GM12865 (cell line): ENCODE measurements around the gene PLAAT3.

Experiments
- DNase-seq: peaks from one replicate; pipeline ENCODE4 v3.0.0; 2010; ENCODE audit warnings: low read depth
- H3K4me3 ChIP-seq: 2 replicates; pipeline ENCODE4 v1.5.1; 2011; ENCODE audit warnings: mild to moderate bottlenecking, low read depth, low read length, control low read depth
- CTCF ChIP-seq: IDR thresholded peaks from 2 replicates; pipeline ENCODE4 v1.5.1; 2011; ENCODE audit warnings: low read length, control low read depth, low read depth, inconsistent platforms; ENCODE audit not compliant: insufficient read depth; ENCODE audit errors: missing control alignments

PLAAT3 gene

GRCh38 chr11:63616953-63617352, 2.7 kb upstream of the PLAAT3 start:
- TF ChIP-seq CTCF: no peak
- H3K4me3 ChIP-seq: no peak overlapping the region
- no peak for DNase-seq

GRCh38 chr11:63613517-63614135, 607 bp downstream of the PLAAT3 start:
- TF ChIP-seq CTCF: no peak
- peak; percentile 59 for DNase-seq

GRCh38 chr11:63612181-63612580, 2.1 kb downstream of the PLAAT3 start:
- no peak overlapping the region for H3K4me3 ChIP-seq
- TF ChIP-seq CTCF: no peak
- DNase-seq: no peak

More at GRCh38 chr11:63613517-63614135, 607 bp downstream of the PLAAT3 start:
- peak overlapping the region; percentile 73 for H3K4me3 ChIP-seq

GRCh38 chr11:63611395-63611747, 2.9 kb downstream of the PLAAT3 start:
- DNase-seq: no peak
- no peak overlapping the region for H3K4me3 ChIP-seq
- TF ChIP-seq CTCF: no peak

- no peak overlapping the region for H3K4me3 ChIP-seq
- no peak for TF ChIP-seq CTCF
- no peak for DNase-seq
These were observed 3.4 kb downstream of the PLAAT3 start for GRCh38 chr11:63610604-63611394.

- no peak for TF ChIP-seq CTCF
- DNase-seq: no peak
- H3K4me3 ChIP-seq: no peak overlapping the region
These were observed 4.2 kb downstream of the PLAAT3 start for GRCh38 chr11:63609971-63610580.
